HuH-7 (cell line): ENCODE results near the gene GARIN3.
"Not testable (repeated sequence)": the region's sequence is repeated elsewhere in the genome, so short reads cannot be mapped to it uniquely, and the experiment has no call there.

ENCODE experiments used
- DNase-seq: peaks from one replicate; pipeline ENCODE4 v3.0.0; 2011; ENCODE audit warnings: low spot score

GARIN3 gene

DNA sequence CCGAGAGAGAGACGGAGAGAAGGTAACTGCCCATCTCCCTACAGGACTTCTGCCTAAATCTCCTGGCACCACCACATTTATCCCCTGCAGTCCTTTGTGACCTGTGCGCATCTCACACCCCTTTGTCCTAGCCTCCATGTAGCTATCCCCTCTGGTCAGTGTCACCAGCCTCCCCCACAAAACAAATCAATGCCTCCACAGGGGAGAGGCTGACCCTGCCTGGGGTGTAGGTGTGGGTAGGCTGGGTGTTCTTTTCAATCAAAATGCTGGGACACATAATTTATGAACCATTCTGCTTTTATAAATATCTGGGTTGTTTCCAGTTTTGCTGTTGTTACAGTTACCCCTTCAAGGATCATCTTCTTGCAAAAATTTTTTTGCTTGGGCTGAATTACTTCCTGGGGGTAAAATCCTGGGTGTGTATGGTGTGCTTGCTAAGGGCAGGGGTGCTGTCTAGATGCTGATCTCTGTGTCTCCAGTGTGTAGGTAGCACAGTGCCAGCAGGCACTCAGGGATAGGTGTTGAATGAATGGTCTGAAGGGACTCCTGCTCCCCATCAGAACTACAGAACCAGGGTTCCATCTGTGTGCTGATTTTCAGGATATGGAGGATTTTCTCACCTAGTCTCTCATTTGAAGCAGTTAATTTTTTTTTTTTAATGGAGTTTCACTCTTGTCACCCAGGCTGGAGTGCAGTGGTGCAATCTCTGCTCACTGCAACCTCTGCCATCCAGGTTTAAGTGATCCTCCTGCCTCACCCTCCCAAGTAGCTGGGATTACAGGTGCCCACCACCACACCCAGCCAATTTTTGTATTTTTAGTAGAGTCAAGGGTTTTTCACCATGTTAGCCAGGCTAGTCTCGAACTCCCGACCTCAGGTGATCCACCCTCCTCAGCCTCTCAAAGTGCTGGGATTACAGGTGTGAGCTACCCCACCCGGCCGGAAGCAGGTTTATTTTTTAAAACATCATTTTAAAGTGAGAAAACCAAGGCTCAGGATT, at the start of gene GARIN3:
GARIN3 (minus strand) TSS at position 51 of the 1,000 bp plus-strand sequence. CDS start 96 bp downstream, outside the sequence.
- DNase-seq, result no peak

DNA sequence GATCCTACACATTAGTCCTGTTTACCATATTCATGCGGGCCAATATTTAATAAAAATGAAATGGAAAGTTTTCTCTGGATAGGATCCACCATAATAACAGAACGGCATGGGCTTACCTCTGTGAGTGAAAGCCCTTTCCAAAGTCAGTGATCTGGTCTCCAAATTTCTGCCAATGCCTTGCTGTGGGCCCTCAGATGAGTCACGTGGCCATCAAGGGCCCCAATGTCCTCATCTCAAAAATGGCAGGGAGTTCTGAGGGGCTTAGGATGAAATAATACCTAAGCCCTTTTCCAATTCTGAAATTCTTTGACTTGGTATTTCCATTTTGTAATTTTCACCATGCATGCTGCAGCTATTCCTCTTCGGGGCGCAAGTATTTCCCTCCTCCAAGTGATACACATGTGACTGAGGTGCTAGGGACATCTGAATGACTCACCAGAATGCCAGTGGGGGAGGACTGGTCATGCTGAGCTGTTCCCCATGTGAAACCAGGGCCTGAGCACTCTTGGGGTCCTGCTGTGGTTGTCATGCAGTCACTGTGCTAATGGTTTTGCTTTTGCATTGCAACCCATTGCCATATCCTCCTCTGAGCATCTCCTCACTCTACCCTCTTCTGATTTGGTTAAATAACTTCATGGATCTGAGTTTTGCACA, 49.6 kb upstream of the GARIN3 start:
- DNase-seq, result no peak

DNA sequence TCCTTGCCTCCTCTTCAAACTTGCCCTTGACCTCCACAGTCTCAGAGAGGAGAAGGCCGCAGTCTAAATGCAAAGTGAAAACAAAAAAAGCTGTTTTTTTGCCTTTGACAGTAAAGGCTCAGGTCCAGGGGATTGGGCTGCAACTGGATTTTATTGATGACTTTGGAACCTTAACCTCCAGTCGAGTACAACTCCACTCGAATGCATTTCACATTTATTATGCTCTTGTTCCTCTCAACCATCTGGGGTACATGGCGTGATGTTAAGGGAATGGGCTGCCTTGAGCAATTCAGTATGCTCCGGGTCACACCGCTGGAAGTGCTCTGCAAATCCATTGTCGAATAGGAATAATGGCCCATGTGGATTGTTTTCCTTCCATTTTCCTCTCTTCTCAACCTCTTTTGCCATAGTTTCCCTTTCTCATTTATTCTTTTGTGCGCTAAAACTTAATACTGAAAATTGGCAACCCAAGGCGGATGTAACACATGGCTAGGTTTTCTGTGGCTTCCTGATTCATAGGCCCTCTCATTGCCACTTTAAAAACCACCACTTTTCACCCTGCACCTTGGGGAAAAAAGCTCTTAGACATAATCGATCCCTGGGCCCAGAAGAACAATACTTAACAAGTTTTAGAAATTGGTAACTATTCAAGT, 48.9 kb upstream of the GARIN3 start:
- DNase-seq, result no peak

GRCh38 chr5:157214415-157214814, 48.4 kb upstream of the GARIN3 start:
- DNase-seq, result no peak

GRCh38 chr5:157213527-157214243, 47.6 kb upstream of the GARIN3 start:
- no peak for DNase-seq

DNA sequence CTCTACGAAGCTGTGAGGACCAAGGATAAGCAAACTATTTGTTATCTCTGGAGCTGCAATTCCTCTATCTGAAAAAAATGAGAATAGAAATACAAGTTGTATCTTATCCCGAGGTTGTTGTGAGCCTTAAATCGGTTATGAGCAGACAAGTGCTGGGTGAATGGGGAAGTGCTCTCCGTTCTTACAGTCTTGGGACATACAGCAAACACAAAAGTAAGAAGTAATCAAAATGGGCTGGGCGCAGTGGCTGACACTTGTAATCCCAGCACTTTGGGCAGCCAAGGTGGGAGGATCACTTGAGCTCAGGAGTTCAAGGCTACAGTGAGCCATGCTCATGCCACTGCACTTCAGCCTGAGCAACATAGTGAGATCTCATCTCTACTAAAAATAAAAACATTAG, 46.2 kb upstream of the GARIN3 start:
- no peak for DNase-seq

GRCh38 chr5:157210652-157211051, 44.6 kb upstream of the GARIN3 start:
- DNase-seq, result not testable (repeated sequence)

DNA sequence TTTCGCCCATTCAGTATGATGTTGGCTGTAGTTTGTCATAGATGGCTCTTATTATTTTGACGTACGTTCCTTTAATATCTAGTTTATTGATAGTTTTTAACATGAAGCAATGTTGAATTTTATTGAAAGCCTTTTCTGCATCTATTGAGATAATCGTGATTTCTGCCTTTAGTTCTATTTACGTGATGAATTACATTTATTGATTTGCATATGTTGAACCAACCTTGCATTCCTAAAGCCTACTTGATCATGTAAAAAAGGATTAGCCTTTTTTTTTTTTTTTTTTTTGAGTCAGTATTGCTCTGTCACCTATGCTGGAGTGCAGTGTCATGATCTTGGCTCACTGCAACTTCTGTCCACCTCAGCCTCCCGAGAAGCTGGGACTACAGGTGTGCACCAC, 39.6 kb upstream of the GARIN3 start:
- no peak for DNase-seq

- no peak for DNase-seq
Observed at GRCh38 chr5:157204765-157205164, 38.7 kb upstream of the GARIN3 start.

GRCh38 chr5:157203417-157203816, 37.4 kb upstream of the GARIN3 start:
- no peak for DNase-seq

DNA sequence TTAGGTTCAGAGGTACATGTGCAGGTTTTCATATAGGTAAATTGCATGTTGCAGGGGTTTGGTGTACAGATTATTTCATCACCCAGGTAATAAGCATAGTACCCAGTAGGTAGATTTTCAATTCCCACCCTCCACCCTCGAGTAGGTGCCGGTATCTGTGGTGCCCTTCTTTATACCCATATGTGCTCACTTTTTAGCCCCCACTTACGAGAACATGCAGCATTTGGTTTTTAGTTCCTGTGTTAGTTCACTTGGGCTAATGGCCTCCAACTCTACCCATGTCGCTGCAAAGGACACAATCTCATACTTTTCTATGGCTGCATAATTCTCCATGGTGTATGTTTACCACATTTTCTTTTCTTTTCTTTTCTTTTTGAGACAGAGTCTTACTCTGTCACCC, 35.8 kb upstream of the GARIN3 start:
- no peak for DNase-seq

DNA sequence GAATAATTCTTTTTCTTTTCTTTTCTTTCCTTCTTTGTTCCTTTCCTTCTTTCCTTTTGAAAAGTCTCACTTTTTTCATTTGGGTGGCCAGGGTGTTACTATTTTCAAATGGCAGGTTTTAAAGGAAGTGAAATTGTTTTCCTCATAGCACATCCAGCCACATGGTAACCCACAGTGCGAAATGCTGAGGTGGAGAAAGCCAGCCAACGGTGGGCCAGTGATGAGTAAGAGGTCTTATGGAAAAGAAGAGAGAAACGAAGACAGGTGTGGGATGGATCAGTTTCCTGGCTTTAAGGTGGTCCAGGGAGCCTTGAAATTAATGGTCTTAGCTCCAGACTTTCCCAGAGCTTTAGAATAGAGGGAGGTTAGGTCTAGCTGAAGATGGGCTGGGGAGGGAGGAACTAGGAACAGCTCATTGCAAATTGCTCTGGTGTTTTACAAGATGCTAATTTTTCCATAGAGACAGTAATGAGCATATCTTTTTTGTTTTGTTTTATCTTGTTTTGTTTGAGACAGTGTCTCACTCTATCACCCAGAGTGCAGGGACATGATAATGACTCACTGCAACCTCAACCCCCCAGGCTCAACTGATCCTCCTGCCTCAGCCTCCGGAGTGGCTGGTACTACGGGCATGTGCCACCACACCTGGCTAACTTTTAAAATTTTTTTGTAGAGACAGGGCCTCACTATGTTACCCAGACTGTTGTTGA, 32.4 kb upstream of the GARIN3 start:
- DNase-seq, result no peak

GRCh38 chr5:157197086-157197485, 31.0 kb upstream of the GARIN3 start:
- DNase-seq, result no peak

- no peak for DNase-seq
Observed at GRCh38 chr5:157196045-157196444, 30.0 kb upstream of the GARIN3 start.

- no peak for DNase-seq
Observed at GRCh38 chr5:157193699-157194424, 27.8 kb upstream of the GARIN3 start.

GRCh38 chr5:157189223-157189622, 23.2 kb upstream of the GARIN3 start:
- no peak for DNase-seq

- DNase-seq, result no peak
Observed at GRCh38 chr5:157188270-157188669, 22.2 kb upstream of the GARIN3 start.

DNA sequence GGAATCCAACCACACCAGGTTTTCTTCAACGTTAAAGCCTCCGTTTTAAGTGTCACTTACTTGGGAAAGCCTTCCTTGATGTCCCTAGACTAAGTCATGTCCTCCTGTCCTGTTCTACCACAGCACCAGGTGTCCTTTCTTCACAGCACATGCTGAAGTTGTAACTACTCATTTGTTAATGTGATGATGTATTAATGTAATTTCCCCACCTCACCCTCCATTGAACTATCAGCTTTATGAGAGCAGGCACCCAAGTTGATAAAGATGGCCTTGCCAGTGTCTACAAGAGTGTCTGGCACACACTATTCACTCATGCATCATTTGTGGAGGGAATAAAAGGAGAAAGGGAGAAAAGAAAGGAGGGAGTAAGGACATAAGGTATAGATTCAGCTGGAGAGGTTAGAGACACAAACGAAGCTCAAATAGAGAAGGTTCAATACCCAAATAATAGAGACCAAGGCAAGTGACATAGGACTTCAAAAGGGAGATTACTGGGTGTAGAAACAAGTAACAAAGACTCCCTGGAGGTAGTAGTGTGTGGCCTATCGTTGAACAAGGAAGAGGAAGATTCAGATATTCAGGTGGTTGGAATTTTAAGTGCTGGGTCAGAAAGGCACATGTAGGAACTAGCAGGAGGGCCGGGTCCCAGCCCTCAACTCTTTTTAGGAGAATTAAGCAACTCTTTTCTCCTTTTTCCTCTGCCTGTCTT, 21.1 kb upstream of the GARIN3 start:
- no peak for DNase-seq

- no peak for DNase-seq
Observed at GRCh38 chr5:157186309-157187045, 20.4 kb upstream of the GARIN3 start.
